Measurements from ENCODE around the gene TM2D3. TPM values are rescaled to one million over a fixed set of nuclear protein-coding genes. Genes with fewer than 3 reads are reported as not detected.

TM2D3 gene
- total and polyA plus RNA-seq, 4 donors: 22.0 to 44.1 (median 37.9) TPM

DNA sequence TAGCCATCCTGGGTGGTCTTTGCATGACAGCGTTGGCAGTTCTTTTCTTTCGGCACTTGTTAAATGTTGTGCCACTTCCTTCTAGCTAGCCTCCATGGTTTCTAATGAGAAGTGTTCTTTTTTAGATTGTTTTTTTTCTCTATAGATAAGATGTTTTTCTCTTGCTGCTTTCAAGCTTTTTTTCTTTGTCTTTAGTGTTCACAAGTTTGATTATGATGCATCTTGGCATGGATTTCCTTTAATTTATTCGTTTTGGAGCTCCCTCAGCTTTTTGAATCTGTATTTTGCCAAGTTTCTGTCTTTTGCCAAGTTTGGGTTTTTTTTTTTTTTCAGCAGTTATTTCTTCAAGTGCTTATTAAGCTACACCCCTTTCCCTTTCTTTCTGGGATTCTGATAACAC lies 53.1 kb downstream of the TM2D3 start:
- TF ChIP-seq FOXA2 (IDR thresholded peaks at IDR 0.05): no peak
- no peak for TF ChIP-seq RAD21 (IDR thresholded peaks at IDR 0.05)

DNA sequence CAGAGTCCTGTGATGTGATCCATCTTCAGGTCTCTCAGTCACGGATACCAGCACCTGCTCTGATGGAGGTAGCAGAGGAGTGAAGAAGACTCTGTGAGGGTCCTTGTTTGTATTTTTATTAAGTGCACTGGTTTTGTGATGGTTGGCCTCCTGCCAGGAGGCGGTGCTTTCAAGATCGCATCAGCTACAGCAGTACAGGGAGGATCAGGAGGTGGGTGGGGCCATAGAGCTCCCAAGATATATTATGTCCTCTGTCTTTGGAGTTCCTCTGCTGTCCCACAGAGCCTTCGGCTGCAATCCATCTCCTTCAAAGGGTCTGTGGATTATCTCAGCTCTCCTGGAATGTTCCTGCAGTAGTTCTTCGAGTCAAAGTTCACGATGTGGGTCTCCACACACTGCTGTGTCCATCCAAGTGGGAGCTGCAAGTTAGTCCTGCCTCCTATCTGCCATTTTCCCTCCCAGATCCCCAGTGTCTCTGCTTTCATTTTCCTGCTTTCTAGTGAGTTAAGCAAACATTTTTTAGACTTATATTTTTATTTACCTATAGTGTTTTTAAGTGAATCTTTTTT lies 54.7 kb downstream of the TM2D3 start:
- Histone ChIP-seq H3K9me3 (ENCODE audit: control insufficient read depth in 4 of 4, low read length in 3 of 4) (peaks cover 0 to 4% (median 0%) of the 10 kb centered on the region in 4 donors), H3K36me3 (ENCODE audit: control insufficient read depth in 4 of 4, insufficient read depth in 3 of 4, low read depth in 1 of 4, low read length in 3 of 4) (no peaks in the 10 kb centered on the region), H3K27me3 (ENCODE audit: control insufficient read depth in 4 of 4, insufficient read depth in 4 of 4, low read length in 3 of 4) (no peaks in the 10 kb centered on the region), H3K27ac (ENCODE audit: low read depth in 1 of 2, low read length in 2 of 2) (no peak overlapping the region), H3K9ac (ENCODE audit: low read depth in 1 of 2, low read length in 2 of 2) (no peak overlapping the region), H3K4me3 (ENCODE audit: low read depth in 1 of 3, low read length in 3 of 3) (no peak overlapping the region), H3K4me1 (ENCODE audit: control insufficient read depth in 4 of 4, insufficient read depth in 4 of 4, low read length in 3 of 4) (no peaks in the 10 kb centered on the region)
- 78% methylated on average over 6 of the region's 6 CpGs for WGBS
- no peak for DNase-seq (ENCODE audit: low spot score)
- no peak for TF ChIP-seq MAX (IDR thresholded peaks at IDR 0.05)
- TF ChIP-seq ZBTB33 (IDR thresholded peaks at IDR 0.05): no peak
- no peak for TF ChIP-seq YY1 (IDR thresholded peaks at IDR 0.05)
- TF ChIP-seq GABPA (IDR thresholded peaks at IDR 0.05 in 1 of 2, conservative IDR thresholded peaks at IDR 0.05 in 1 of 2): no peak
- TF ChIP-seq, protein P1, sequence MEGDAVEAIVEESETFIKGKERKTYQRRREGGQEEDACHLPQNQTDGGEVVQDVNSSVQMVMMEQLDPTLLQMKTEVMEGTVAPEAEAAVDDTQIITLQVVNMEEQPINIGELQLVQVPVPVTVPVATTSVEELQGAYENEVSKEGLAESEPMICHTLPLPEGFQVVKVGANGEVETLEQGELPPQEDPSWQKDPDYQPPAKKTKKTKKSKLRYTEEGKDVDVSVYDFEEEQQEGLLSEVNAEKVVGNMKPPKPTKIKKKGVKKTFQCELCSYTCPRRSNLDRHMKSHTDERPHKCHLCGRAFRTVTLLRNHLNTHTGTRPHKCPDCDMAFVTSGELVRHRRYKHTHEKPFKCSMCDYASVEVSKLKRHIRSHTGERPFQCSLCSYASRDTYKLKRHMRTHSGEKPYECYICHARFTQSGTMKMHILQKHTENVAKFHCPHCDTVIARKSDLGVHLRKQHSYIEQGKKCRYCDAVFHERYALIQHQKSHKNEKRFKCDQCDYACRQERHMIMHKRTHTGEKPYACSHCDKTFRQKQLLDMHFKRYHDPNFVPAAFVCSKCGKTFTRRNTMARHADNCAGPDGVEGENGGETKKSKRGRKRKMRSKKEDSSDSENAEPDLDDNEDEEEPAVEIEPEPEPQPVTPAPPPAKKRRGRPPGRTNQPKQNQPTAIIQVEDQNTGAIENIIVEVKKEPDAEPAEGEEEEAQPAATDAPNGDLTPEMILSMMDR (IDR thresholded peaks at IDR 0.05; ENCODE audit: low read depth, low read length, missing input control): no peak
- TF ChIP-seq, protein P2, sequence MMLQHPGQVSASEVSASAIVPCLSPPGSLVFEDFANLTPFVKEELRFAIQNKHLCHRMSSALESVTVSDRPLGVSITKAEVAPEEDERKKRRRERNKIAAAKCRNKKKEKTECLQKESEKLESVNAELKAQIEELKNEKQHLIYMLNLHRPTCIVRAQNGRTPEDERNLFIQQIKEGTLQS (IDR thresholded peaks at IDR 0.05): no peak

More for the DNA sequence above, 53.1 kb downstream of the TM2D3 start:
- Histone ChIP-seq H3K9ac (ENCODE audit: low read depth in 1 of 2, low read length in 2 of 2) (no peak overlapping the region), H3K36me3 (ENCODE audit: control insufficient read depth in 4 of 4, insufficient read depth in 3 of 4, low read depth in 1 of 4, low read length in 3 of 4) (no peaks in the 10 kb centered on the region), H3K4me1 (ENCODE audit: control insufficient read depth in 4 of 4, insufficient read depth in 4 of 4, low read length in 3 of 4) (no peaks in the 10 kb centered on the region), H3K27me3 (ENCODE audit: control insufficient read depth in 4 of 4, insufficient read depth in 4 of 4, low read length in 3 of 4) (no peaks in the 10 kb centered on the region), H3K4me3 (ENCODE audit: low read depth in 1 of 3, low read length in 3 of 3) (no peak overlapping the region), H3K27ac (ENCODE audit: low read depth in 1 of 2, low read length in 2 of 2) (no peak overlapping the region), H3K9me3 (ENCODE audit: control insufficient read depth in 4 of 4, low read length in 3 of 4) (peaks cover 0 to 4% (median 0%) of the 10 kb centered on the region in 4 donors)
- whole genome bisulfite sequencing: 70% methylated on average over 3 of the region's 3 CpGs
- DNase-seq (ENCODE audit: low spot score): no peak

GRCh38 chr15:101596633-101597032 lies 55.5 kb downstream of the TM2D3 start:
- 97% methylated on average over 1 of the region's 1 CpG for WGBS

More at GRCh38 chr15:101596633-101597032, 55.5 kb downstream of the TM2D3 start:
- H3K27me3 ChIP-seq (ENCODE audit: control insufficient read depth in 4 of 4, insufficient read depth in 4 of 4, low read length in 3 of 4): no peaks in the 10 kb centered on the region
- TF ChIP-seq GABPA (IDR thresholded peaks at IDR 0.05 in 1 of 2, conservative IDR thresholded peaks at IDR 0.05 in 1 of 2) (no peak), NR2F2 (IDR thresholded peaks at IDR 0.05) (no peak), ZBTB33 (IDR thresholded peaks at IDR 0.05) (no peak), FOXA2 (IDR thresholded peaks at IDR 0.05) (no peak), REST (IDR thresholded peaks at IDR 0.05) (no peak), RAD21 (IDR thresholded peaks at IDR 0.05) (no peak), RXRA (IDR thresholded peaks at IDR 0.05) (no peak), SP1 (IDR thresholded peaks at IDR 0.05) (no peak), HNF4G (IDR thresholded peaks at IDR 0.05) (no peak)
- TF ChIP-seq, protein P2 (IDR thresholded peaks at IDR 0.05): no peak
- no peak overlapping the region for H3K27ac ChIP-seq (ENCODE audit: low read depth in 1 of 2, low read length in 2 of 2)
- no peaks in the 10 kb centered on the region for H3K36me3 ChIP-seq (ENCODE audit: control insufficient read depth in 4 of 4, insufficient read depth in 3 of 4, low read depth in 1 of 4, low read length in 3 of 4)
- H3K4me3 ChIP-seq (ENCODE audit: low read depth in 1 of 3, low read length in 3 of 3): no peak overlapping the region
- H3K4me1 ChIP-seq (ENCODE audit: control insufficient read depth in 4 of 4, insufficient read depth in 4 of 4, low read length in 3 of 4): no peaks in the 10 kb centered on the region
- no peak overlapping the region for H3K9ac ChIP-seq (ENCODE audit: low read depth in 1 of 2, low read length in 2 of 2)
- no peak for DNase-seq (ENCODE audit: low spot score)
- H3K9me3 ChIP-seq (ENCODE audit: control insufficient read depth in 4 of 4, low read length in 3 of 4): peaks cover 0 to 4% (median 0%) of the 10 kb centered on the region in 4 donors
